MG63 (cell line): ENCODE measurements around the gene SEMA3D. TPM values are rescaled to one million over a fixed set of nuclear protein-coding genes. Genes with fewer than 3 reads are reported as not detected.

Experiments used
- DNase-seq: peaks from one replicate; pipeline ENCODE4 v3.0.0-alpha.2; 2020
- H3K27me3 ChIP-seq: fragments of 250-450 bp; sonication (Bioruptor Pico); 2 replicates; pipeline ENCODE4 v1.5.1; 2020; ENCODE audit warnings: mild to moderate bottlenecking, moderate library complexity
- H3K36me3 ChIP-seq: fragments of 250-450 bp; sonication (Bioruptor Pico); 2 replicates; pipeline ENCODE4 v1.5.1; 2020; ENCODE audit warnings: mild to moderate bottlenecking, moderate library complexity
- H3K4me3 ChIP-seq: fragments of 250-450 bp; sonication (Bioruptor Pico); 2 replicates; pipeline ENCODE4 v1.5.1; 2020; ENCODE audit warnings: mild to moderate bottlenecking, moderate library complexity
- H3K9me3 ChIP-seq: fragments of 250-450 bp; sonication (Bioruptor Pico); 2 replicates; pipeline ENCODE4 v1.5.1; 2020; ENCODE audit warnings: mild to moderate bottlenecking, moderate library complexity
- total RNA-seq: library from RNA; depleted of rRNA; stranded (reverse); fragments of >200 nt; shearing (Covaris generic); gene quantifications from 2 replicates; pipeline ENCODE4 v1.2.3, GENCODE V29; 2014; ENCODE audit warnings: low replicate concordance

SEMA3D gene
- total RNA-seq, 1 experiment from 2014 or later = 0.20 TPM

DNA sequence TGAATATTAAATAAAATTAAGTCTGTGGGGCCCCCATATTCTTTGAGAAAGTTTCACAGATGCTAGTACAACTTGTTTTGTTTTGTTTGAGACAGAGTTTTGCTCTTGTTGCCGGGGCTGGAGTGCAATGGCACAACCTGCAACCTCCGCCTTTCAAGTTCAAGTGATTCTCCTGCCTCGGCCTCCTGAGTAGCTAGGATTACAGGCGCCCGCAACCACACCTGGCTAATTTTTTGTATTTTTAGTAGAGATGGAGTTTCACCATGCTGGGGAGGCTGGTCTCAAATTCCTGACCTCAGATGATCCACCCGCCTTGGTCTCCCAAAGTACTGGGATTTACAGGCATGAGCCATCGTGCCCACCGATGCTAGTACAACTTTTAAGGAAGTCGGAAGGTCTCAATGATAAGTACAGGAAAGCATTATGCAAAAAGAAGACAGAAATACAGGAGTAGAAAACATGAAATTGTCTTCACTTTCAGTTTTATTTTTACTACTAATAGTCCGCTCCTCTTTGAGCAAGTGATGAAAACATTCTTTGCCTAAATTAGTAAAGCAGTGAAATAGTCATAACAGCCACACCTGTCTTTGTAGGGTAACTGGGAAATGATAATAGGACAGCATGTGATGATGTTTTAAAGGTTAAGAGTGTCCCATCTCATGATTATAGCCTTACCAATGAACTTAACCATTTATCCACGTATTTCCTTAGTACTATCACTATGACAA, 147.5 kb downstream of the SEMA3D start:
- no peak for DNase-seq
- Histone ChIP-seq H3K4me3 (no peak overlapping the region), H3K36me3 (no peaks in the 10 kb centered on the region), H3K9me3 (no peaks in the 10 kb centered on the region), H3K27me3 (no peaks in the 10 kb centered on the region)

DNA sequence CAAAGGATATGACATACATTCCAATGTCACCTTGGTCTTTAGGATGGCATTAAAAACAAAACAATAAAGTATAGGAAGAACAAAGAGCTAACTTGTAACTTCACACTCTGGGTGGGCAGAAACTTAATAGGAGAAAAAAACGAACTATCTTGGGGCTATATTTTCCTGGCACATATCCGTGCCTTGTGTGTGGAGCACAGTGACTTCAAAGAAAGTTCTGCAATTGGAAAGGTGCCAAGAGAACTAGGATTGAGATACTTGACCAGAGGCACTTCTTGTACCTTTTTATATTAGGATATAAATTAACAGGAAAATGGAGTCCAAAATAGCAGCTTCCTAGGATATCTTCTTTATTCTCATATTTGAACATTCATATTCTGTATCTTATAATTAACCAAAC, 148.4 kb downstream of the SEMA3D start:
- H3K4me3 ChIP-seq = no peak overlapping the region
- no peaks in the 10 kb centered on the region for H3K27me3 ChIP-seq
- no peaks in the 10 kb centered on the region for H3K9me3 ChIP-seq
- DNase-seq = no peak
- H3K36me3 ChIP-seq = no peaks in the 10 kb centered on the region

DNA sequence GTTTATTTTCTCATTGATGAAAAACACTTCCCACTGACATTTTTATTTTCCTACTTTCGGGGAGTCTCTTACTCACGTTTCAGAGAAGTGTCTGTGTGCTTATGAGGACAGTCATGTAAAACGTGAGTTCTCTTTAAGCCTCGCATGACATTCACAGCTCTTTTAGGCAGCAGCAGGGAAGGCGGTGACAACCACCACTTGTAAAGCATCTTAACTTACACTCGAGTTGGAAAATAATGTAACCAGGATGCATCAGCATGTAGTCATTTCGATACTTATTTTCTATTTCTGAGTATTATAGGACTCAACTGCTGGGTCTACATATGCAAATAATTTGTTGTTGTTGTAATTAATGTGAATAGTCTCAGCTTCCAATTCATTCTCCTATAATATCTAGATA, 153.6 kb downstream of the SEMA3D start:
- no peak for DNase-seq
- Histone ChIP-seq H3K27me3 (no peaks in the 10 kb centered on the region), H3K36me3 (no peaks in the 10 kb centered on the region), H3K4me3 (no peak overlapping the region), H3K9me3 (no peaks in the 10 kb centered on the region)

DNA sequence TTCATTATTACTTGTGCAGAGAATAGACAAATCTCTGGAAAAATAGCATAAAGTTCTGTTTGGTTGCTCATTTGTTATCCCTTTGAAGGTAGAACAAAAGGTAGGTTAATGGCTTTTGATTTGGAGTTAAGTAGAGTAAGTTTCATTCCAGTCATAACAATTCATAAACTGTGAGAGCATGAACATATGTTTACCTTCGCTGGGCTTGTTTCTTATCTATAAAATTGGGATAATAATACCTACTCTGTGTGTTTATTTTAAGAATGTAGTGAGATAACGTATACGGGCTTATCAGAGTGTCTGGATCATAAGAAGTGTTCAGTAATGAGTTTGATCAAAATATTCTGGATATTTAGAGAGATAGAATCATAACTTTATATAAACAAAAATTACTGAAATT, 155.4 kb downstream of the SEMA3D start:
- Histone ChIP-seq H3K4me3 (no peak overlapping the region), H3K9me3 (no peaks in the 10 kb centered on the region), H3K27me3 (no peaks in the 10 kb centered on the region), H3K36me3 (no peaks in the 10 kb centered on the region)
- DNase-seq = no peak

DNA sequence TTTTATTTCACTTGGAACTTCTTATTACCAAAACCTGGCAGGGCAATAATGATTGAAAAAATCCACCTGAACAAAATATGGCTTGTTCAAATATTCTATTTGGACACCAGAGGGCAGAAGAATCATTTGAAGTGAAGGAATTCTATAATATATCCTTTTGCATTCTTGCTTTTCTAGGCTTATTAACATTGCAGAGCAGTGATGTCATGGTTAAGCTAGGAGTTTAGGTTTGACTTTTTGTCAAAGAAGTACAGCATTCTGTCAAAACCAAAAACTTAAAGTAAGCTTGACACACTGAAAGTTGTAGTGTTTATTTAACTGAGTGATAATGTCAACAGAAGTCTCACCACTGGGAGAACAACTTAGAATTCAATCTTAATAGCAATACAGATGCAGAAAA, 156.0 kb downstream of the SEMA3D start:
- Histone ChIP-seq H3K9me3 (no peaks in the 10 kb centered on the region), H3K27me3 (no peaks in the 10 kb centered on the region), H3K36me3 (no peaks in the 10 kb centered on the region), H3K4me3 (no peak overlapping the region)
- no peak for DNase-seq

DNA sequence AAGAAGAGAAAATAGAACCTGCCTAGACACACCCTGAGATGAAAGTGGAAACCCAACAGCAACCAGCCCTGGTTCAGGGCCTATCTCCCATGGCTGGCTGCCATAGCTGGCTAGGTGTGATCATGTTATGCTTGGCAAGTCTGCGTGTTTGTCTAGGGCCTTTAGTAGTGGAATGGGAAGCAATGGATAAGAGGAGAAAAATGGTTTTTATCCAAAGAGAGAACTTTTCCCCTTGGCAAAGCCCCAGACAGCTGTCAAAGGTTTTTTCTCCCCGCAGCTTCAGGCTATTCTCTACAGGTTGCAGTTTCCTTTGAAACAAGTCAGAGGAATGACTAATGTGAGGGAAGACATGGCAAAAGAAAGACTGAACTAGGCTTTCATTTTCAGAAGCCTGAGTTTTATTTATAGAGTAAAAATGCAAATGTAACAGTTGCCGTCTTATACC, 161.5 kb downstream of the SEMA3D start:
- no peak for DNase-seq
- no peaks in the 10 kb centered on the region for H3K9me3 ChIP-seq
- no peak overlapping the region for H3K4me3 ChIP-seq
- H3K27me3 ChIP-seq = no peaks in the 10 kb centered on the region
- no peaks in the 10 kb centered on the region for H3K36me3 ChIP-seq

DNA sequence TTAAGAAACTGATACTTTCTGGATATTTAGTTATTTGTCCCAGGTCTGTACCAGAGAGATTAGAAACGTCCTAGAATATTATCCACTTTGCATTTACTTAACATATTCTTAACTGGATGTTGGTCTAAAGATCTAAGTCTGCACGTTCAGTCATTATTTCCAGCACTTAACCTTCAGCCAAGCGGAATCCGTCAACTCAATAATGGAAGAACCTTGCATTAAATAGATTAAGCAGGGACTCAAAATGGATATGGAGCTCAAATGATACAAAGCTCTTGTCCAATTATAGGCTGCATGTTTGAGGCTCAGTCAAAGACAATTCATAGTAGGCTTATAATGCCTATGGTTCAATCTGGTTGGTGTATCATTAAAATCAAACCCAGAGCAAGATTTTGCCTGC, 162.9 kb downstream of the SEMA3D start:
- H3K4me3 ChIP-seq = no peak overlapping the region

DNA sequence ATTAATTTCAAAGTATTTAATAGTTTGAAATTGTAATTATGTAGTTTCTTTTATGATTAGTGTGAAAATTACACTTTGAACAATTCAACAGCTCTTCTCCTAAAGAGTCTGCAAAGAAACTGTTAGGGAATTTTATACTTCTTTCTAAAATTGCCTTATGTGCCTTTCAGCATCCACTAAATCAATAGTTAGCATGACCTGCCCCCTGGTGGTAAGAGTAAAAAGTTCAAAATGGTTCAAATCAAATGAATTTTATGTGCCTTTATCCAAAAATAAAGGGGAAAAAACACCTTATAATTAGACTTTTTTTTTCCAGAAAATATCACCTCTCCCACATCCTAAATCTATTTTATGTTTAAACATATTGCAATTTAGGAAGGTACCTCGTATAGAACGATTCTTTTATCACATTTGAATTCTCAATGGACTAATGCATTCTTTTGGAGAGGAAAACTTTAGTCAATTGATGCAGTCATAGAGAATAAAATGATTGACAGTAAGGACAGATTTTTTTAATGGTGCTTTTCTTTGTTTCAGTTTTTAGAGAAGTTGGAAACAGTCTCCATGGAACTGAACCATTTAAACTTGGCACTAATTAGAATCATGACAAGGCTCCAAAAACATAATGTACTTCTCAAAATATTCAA, 163.7 kb downstream of the SEMA3D start:
- H3K9me3 ChIP-seq = no peaks in the 10 kb centered on the region
- no peaks in the 10 kb centered on the region for H3K36me3 ChIP-seq
- no peak overlapping the region for H3K4me3 ChIP-seq
- DNase-seq = no peak
- no peaks in the 10 kb centered on the region for H3K27me3 ChIP-seq

More for the DNA sequence above, 162.9 kb downstream of the SEMA3D start:
- Histone ChIP-seq H3K36me3 (no peaks in the 10 kb centered on the region), H3K9me3 (no peaks in the 10 kb centered on the region), H3K27me3 (no peaks in the 10 kb centered on the region)
- no peak for DNase-seq

DNA sequence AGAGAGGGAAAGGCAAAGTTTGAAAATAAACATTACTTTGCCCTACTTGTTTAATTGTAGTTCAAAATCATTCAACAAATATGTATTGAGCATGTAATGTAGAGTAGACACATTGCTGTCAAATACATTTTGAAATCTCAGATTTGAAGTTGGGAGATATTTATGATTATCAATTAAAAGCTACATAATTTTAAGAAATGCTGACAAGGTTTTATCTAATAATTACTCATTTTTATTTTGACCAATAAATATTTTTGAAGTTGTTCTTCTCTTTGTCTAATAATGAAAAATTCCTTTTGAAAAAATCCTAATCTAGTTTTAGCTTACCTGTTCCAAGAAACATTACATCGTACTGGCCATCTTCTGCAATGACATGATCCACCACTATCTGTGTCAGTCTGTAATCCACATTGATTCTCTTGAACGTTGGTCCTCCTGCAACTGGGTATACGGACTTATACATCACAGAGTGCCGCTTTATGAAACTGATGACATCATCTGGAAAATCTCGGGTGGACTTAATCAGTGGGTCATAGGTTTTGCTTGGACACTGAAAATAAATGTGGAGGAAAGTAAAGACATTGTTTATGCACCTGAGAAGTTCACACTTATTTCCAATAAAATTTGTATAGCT, 164.7 kb downstream of the SEMA3D start:
- no peaks in the 10 kb centered on the region for H3K36me3 ChIP-seq
- H3K4me3 ChIP-seq = no peak overlapping the region
- H3K9me3 ChIP-seq = no peaks in the 10 kb centered on the region
- no peaks in the 10 kb centered on the region for H3K27me3 ChIP-seq
- DNase-seq = no peak

DNA sequence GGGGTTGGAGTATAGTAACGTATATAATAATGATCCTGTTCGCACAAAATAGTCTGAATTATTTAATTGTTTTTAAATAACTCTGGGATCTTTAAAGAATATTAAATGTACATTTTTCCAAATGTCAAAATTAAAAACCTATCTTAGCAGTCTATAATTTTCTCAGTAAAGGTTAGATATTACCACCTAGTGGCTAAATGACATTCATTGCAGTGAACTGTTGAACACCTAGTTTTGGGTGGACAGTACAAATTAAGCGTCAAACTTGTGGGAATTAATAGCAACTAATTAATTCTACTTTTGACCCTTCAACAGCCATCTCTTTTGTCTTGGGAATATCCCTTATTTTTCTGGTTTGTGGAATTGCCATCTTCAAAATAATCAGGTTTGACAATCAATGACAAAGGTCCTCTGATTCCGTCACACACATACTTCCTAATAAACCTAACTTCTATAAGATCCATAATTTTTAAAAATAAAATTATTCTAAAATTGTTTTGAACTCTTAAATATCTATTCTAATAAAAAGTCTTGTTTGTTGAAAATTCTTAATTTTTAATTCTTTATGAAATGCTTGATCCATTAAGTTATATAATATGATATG, 165.7 kb downstream of the SEMA3D start:
- H3K36me3 ChIP-seq = no peaks in the 10 kb centered on the region
- H3K4me3 ChIP-seq = no peak overlapping the region
- H3K9me3 ChIP-seq = no peaks in the 10 kb centered on the region
- H3K27me3 ChIP-seq = no peaks in the 10 kb centered on the region
- no peak for DNase-seq

DNA sequence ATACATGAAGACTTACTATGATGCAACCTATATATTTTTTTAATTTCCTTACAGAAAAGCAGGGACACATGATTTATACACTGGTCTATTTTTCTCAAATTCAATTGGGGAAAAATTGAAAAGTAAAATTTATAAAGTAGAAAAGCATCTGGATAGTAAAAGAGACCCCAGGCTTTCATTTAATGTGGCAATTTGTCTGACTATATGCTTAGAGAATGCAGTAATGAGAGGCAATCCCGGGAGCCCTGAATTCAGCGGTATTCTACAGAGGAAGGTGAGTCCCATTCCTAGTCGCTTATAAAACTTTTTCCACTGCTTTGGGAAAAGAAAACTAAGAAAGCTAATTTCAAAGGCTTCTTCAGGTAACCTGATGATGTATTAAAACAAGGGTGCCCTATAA, 167.1 kb downstream of the SEMA3D start:
- no peaks in the 10 kb centered on the region for H3K9me3 ChIP-seq
- H3K4me3 ChIP-seq = no peak overlapping the region
- no peaks in the 10 kb centered on the region for H3K36me3 ChIP-seq
- H3K27me3 ChIP-seq = no peaks in the 10 kb centered on the region
- no peak for DNase-seq

DNA sequence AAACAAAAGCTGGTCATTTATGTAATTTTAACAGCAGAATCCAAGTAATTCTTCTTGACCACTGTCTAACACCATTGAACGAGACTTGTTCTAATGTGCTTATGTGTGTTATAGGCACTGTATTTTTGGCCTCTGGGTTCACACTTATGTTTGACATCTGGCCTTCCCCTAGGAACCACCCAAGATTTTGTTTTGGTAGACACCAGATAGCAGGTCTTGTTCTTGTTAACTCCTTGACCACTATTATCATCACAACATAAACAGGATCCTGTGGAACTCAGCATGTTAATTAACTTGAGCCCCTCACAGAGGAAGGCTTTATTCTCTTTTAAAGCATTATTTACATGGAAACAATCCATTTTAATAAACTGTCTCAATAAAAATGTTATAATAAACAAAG, 167.7 kb downstream of the SEMA3D start:
- no peak for DNase-seq
- Histone ChIP-seq H3K36me3 (no peaks in the 10 kb centered on the region), H3K9me3 (no peaks in the 10 kb centered on the region), H3K4me3 (no peak overlapping the region), H3K27me3 (no peaks in the 10 kb centered on the region)

DNA sequence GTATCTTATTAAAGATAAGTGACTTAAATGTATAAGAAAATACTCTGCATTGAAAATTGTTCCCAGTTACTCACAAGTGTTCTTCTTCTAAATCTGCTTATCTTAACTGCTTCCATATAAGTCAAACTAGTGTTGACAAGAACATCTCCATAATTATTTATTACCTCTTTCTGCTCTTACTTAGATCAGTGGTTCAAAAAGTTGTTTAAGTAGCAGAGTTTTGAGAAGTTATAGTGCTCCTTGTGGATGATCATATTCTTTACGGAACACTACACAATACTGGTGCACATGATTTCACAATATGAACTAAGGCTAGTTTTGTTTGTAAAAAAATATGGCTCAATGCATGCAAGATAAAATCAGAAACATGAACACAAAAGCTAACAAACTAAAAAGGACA, 168.4 kb downstream of the SEMA3D start:
- DNase-seq = no peak
- Histone ChIP-seq H3K27me3 (no peaks in the 10 kb centered on the region), H3K4me3 (no peak overlapping the region), H3K9me3 (no peaks in the 10 kb centered on the region), H3K36me3 (no peaks in the 10 kb centered on the region)

DNA sequence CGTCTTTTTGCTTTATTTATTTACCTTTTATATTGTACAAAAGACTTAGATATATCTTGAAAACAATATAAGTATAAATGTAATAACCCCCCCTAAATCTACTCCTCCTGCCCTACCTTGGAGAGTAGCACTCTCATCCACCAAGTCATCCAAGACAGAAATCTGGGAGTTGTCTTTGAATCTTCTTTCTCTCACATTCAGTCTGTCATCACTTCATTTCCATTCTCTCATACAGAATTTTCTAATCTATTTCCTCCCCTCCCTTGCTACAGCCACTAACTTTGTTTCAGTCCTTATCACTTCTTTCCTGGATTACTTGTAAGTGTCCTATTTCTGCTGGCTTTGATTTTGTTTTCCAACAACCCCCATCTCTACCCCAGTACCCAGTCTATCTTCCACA, 170.6 kb downstream of the SEMA3D start:
- Histone ChIP-seq H3K36me3 (no peaks in the 10 kb centered on the region), H3K9me3 (no peaks in the 10 kb centered on the region), H3K4me3 (no peak overlapping the region), H3K27me3 (no peaks in the 10 kb centered on the region)
- DNase-seq = no peak

DNA sequence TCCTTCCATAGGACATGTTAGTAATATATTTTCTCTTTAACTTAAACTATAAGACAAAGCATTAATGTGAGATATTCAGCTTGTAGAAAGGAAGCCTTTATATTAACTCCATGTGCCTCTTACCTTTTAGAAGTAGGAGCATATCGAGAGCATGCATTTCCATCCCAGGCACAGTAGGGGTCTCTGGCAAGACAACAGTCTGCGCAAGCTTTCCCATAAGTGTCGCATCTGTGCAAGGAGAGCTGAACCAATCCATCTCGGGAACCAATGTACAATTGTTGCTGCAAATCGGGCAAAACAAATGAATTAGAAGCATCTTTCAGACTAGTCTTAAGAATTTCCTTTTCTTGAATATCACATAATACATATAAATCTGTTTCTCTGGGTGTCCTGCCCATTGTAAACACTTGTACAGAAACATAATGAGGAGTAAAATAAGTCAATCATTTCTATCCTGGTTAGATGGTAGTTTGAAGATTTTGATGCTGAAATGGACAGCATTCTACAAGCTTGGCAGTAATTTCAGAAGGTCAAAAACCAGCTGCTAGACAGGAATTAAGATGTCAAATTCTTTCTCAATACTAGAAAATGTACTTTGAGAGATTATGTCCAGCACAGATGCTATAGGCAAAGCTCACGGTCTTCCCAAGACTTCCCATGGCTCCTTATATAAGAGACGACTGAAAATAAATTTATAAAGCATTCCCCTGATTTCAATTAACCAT, 171.8 kb downstream of the SEMA3D start:
- Histone ChIP-seq H3K36me3 (no peaks in the 10 kb centered on the region), H3K27me3 (no peaks in the 10 kb centered on the region), H3K4me3 (no peak overlapping the region), H3K9me3 (no peaks in the 10 kb centered on the region)
- no peak for DNase-seq

DNA sequence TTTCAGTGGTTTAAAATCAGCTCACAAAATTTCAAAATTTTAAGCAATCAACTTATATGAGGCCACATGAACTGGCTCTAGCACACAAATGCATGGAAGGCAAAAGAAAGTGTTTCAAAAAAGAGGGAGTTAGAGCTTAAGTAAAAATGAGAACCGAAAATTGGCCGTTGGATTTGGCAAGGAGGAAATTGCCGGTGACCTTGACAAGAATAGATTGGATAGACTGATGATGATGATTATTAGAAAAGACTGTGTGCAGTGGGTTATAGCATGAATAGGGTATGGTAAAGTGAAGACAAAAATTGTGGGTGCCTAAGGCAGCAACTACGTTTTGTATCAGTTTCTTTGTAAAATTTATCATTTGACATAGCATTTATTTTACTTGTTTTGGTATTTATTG, 175.7 kb downstream of the SEMA3D start:
- H3K9me3 ChIP-seq = no peaks in the 10 kb centered on the region
- no peaks in the 10 kb centered on the region for H3K27me3 ChIP-seq
- H3K36me3 ChIP-seq = no peaks in the 10 kb centered on the region
- H3K4me3 ChIP-seq = no peak overlapping the region
- DNase-seq = no peak

DNA sequence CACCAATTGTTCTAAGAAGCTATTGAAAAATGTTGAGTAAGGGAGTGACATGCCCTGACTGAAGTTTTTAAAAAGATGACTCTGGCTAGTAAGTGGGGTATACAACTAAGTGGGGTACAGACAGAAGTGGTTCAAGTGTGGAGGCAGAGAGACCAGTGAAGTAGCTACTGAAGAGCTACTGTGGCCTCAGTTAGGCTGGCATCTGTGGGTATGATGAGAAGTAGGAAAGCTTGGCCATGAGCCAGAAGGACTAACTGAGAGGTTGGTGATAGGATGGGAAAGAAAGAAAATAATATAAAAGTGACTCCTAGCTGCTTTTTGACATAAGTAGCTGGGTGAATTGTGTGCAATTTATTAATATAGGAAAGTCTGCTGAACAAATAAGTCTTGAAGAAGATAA, 176.6 kb downstream of the SEMA3D start:
- Histone ChIP-seq H3K27me3 (no peaks in the 10 kb centered on the region), H3K36me3 (no peaks in the 10 kb centered on the region), H3K9me3 (no peaks in the 10 kb centered on the region), H3K4me3 (no peak overlapping the region)
- no peak for DNase-seq
